ENCODE results near the gene SELENOO. TPM values are rescaled to one million over a fixed set of nuclear protein-coding genes. Genes with fewer than 3 reads are reported as not detected.

Gene SELENOO
- total and polyA plus RNA-seq, 12 donors, result 9.6 to 29.8 (median 12.2) TPM

GRCh38 chr22:50244420-50245213 lies 43.8 kb downstream of the SELENOO start, which contains the start of gene TUBGCP6:
TSS of gene TUBGCP6 (minus strand) at chr22:50245023. CDS start at chr22:50244459, 564 bp downstream.
- H3K27ac ChIP-seq, result peak within 1 kb of the TSS; percentile 28 to 96 (median 86)
- peak within 1 kb of the TSS; percentile 68 to 100 (median 77) for H3K4me3 ChIP-seq
- DNase-seq (peak; percentile 95), ATAC-seq (peak; percentile 90 to 96 (median 94))
- H3K27me3 ChIP-seq, result no peaks in the 10 kb centered on the region
- WGBS, 2 donors, result 0 to 1% methylated on average over 76 of the region's 76 CpGs
- no peaks in the 10 kb centered on the region for H3K9me3 ChIP-seq
- TF ChIP-seq CTCF (IDR thresholded peaks at IDR 0.05), result peak in 3 of 9 donors; percentile 40 to 41 (median 40)
- intact Hi-C loops (cut with DNase I), result loop anchor here in 5 of 10 donors (2.0 to 10.0 kb wide), 4 partner anchors 98 to 378 kb away; partner anchors contain the start of genes LMF2 (in 4 of the 5), NCAPH2 (in 4 of the 5), PPP6R2 (in 2 of the 5) and SCO2 (in 1 of the 5)
- peaks cover 34 to 65% (median 51%) of the 10 kb centered on the region in 9 donors for H3K4me1 ChIP-seq
- H3K36me3 ChIP-seq, result peaks cover 0 to 42% (median 8%) of the 10 kb centered on the region in 9 donors

- H3K27me3 ChIP-seq, result no peaks in the 10 kb centered on the region
- no peak for TF ChIP-seq CTCF (IDR thresholded peaks at IDR 0.05)
- peaks cover 41 to 73% (median 59%) of the 10 kb centered on the region in 9 donors for H3K4me1 ChIP-seq
- no peaks in the 10 kb centered on the region for H3K9me3 ChIP-seq
- H3K36me3 ChIP-seq, result peaks cover 0 to 34% (median 1%) of the 10 kb centered on the region in 9 donors
- DNase-seq (no peak), ATAC-seq (peak in 7 of 8 donors; percentile 20 to 59 (median 38))
- intact Hi-C loops (cut with DNase I), result loop anchor here in 5 of 10 donors (2.0 to 10.0 kb wide), 3 partner anchors 97 to 279 kb away; partner anchors contain the start of genes LMF2 (in 4 of the 5), NCAPH2 (in 4 of the 5), PPP6R2 (in 2 of the 5) and SCO2 (in 1 of the 5)
- H3K27ac ChIP-seq, result peak overlapping the region in 9 of 10 donors; percentile 79 to 96 (median 86)
- H3K4me3 ChIP-seq, result peak overlapping the region; percentile 68 to 100 (median 77)
- WGBS, 2 donors, result 13 to 14% methylated on average over 44 to 53 of the region's 53 CpGs
Observed at GRCh38 chr22:50245214-50246072, 44.6 kb downstream of the SELENOO start.

GRCh38 chr22:50246242-50247175 lies 45.7 kb downstream of the SELENOO start:
- Histone ChIP-seq H3K4me3 (peak overlapping the region in 3 of 10 donors; percentile 68 to 100 (median 77)), H3K9me3 (no peaks in the 10 kb centered on the region), H3K27me3 (no peaks in the 10 kb centered on the region), H3K36me3 (peaks cover 0 to 31% (median 0%) of the 10 kb centered on the region in 9 donors), H3K4me1 (peaks cover 42 to 72% (median 60%) of the 10 kb centered on the region in 9 donors), H3K27ac (no peak overlapping the region)
- WGBS, 2 donors, result 82 to 90% methylated on average over 20 of the region's 20 CpGs
- no peak for ATAC-seq
- no peak for TF ChIP-seq CTCF (IDR thresholded peaks at IDR 0.05)
- intact Hi-C loops (cut with DNase I), result loop anchor here in 5 of 10 donors (10.0 kb wide), 2 partner anchors 258 to 278 kb away; partner anchors contain the start of genes LMF2 (in 4 of the 5), NCAPH2 (in 4 of the 5) and SCO2 (in 1 of the 5)
- no peak for DNase-seq

Data from heart right ventricle (tissue), 16 donors.